ENCODE measurements around the gene ASB18.

Gene ASB18

DNA sequence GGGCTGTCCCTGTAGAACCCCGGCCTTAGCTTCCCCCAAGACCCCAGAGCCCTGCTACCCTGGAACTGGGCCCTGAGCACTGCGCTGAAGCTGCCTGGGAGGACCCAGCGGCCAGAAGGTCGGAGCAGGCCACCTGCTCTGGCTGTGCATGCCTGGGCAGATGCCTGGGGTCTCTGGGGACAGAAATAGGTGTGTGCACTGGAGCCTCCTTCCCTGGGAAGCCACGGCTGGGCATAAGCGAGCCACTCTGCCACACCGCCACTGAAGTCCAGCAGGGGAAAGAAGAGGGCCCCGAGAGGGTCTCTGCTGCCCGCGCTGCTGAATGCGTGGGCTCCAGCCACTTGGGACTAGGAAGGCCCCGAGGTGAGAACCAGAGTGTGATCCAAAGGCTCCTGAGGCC, 102.7 kb downstream of the ASB18 start:
- no peak for DNase-seq

DNA sequence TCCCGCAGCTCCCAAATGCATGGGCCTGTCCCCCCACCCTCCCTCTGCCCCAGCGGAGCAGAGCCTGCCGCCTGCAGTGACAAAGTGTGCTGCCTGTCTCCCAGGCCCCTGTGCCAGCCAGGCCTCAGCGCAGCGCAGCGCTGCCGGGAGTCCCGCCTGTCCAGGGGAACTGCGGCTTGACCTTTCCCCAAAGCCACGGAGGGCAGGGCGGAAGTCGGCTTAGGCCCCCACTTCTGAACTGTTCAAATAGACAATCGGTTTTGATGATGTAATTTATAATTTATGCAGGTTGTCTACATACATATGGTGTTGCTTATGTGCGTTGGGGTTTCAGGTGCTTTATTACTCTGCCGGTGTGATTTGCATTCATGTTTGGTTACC, 103.1 kb downstream of the ASB18 start:
- DNase-seq = no peak

DNA sequence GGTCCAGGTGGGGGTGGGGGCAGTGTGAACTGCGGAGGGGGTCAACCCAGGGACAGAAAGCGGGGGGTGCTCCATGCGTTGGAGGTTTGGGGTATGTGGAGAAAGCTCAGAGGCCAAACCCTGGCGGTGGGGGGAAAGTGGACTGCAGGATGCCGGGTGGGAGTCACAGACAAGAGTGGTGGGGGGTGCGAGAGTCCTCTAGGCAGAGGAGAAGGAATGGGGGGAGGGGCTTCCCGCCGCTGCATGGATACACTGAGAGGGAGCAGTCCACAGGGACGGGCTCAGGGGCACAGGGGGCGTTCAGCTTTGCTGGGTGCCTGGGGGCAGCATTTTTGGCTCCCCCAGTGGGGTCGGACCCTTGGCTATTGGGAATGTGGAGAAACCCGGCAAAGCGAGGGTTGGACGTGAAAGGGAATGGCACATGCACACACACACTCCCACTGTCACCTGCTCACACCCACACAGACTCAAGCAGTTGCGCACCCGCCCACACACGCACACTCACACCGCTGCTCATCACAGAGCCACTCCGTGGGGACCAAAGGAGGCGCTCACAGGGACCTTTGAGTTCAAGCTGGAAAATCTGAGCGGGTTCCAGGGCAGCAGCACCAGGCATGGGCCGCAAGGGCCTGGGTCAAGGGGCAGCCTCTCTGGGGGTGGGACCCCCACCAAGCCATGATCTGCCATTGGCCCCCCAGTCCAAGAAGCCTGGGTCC, 103.7 kb downstream of the ASB18 start:
- DNase-seq = no peak

DNA sequence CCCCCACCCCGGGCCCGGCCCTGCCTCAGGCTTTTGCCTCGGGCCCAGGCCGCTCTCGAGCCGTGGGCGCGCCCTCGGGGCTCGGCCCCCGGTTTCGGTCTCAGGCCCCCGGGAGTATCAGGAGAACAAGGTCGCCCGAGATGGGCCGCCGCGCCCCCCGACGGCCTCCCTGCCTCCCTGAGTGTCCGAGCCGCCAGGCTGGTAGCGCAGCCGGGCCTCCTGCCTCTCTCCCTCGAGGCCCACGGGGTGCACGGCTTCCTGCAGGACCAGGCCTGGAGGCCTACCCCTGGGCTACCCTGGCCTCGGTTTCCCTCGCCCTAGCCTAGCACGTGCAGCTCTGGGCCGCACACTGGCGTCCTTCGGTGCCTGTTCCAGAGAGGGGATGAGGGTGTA, 104.4 kb downstream of the ASB18 start:
- DNase-seq = no peak

DNA sequence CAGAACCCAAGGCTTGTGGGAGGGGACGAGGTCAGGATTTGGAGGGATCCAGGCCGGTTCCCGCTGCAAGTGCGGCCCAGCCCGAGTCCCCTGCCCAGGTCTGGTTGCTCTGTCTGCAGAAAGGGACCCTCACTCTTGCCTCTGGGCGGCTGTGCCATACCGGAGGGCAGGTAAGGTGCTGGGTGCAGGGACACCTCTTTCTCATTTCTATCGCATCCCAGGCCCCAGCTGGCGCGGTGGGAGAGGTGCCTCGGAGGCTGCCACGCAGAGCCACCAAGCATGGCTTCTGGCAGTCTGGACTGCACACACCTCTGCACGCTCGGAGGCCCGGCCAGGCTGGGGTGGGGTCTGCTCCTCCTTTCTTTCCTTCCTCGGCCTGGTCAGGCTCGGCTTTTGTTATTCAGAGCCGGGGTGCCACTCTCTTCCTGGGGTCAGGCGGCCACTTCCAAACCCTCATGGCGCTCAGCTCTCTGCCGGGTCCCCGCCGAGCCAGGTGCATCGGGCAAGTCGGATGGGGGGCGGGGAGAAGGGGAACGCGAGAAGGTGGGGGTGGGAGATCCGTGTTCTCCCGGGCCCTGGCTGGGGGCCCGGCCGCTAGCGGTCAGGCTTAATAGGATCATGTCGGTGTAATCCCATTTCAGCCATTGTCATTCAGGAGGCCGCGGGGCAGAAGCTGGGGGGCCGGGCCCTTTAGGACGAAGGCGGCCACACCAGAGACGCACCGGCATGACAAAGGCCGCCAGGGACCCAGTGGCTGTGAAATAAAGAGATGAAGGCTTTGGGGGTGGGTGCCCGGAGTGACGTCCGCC, 105.0 kb downstream of the ASB18 start:
- no peak for DNase-seq

DNA sequence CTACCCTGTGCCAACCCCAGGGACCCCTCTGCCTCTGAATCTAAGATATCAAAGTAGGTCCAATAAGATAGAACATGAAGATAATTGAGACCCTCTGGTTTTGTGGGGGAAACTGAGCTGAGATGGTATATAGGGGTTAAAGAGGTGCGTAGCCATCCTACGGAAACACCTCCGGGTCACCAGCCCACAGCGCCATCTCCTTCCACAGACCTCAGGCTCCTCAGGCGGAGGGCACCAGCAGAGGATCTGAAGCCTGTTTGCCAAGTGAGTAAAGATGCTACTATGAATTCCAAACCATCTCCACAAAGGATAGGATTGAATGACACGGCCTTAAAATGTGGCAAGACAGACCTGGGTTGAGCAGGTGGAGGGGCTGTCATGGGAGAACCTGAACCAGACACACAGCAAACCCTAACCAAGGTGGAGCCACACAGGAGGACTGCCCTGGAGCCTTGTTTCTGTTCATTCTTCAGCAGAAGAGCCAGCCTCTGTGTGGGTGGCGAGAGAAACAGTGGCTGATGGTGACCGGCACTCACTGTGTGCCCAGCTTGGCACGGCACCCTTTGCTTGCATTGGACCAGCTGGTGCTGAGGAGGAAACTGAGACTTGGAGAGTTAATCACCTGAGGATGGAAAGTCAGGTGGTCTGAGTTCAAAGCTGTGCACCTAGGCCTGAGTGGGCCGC, 106.2 kb downstream of the ASB18 start:
- DNase-seq = no peak

DNA sequence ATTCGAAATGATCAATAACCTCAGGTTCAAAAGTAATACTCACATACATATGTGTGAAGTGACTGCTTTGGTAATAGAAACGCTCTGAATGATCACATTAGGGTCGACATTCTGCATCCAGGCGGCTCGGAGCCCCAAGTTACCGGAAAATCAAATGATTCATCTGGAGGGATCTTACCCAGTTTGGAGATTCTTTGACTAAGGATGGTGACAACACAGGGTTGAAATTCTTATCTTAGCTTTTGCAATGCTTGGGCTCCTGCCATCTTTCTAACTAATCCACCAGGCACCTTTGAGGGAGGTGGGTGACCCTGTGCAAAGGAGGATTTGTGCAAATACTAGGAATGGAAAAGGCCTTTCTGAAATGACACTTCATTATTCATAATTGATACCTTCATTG, 106.8 kb downstream of the ASB18 start:
- DNase-seq = no peak

DNA sequence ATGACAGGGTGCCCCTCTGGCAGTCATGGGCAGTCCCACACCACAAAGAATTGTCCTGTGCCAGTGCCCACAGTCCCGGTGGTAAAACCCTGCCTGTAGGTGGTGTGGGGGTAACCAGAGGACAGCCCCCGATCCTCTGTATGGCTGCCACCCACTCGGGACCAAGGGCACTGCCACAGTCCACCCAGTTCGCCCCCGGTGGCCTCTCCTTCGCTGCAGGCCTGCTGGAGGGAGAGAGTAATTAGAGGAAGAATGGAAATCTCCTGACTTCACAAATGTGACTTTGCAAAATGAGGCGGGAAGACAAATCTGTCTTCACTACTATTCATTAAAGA, 107.4 kb downstream of the ASB18 start:
- DNase-seq = no peak

DNA sequence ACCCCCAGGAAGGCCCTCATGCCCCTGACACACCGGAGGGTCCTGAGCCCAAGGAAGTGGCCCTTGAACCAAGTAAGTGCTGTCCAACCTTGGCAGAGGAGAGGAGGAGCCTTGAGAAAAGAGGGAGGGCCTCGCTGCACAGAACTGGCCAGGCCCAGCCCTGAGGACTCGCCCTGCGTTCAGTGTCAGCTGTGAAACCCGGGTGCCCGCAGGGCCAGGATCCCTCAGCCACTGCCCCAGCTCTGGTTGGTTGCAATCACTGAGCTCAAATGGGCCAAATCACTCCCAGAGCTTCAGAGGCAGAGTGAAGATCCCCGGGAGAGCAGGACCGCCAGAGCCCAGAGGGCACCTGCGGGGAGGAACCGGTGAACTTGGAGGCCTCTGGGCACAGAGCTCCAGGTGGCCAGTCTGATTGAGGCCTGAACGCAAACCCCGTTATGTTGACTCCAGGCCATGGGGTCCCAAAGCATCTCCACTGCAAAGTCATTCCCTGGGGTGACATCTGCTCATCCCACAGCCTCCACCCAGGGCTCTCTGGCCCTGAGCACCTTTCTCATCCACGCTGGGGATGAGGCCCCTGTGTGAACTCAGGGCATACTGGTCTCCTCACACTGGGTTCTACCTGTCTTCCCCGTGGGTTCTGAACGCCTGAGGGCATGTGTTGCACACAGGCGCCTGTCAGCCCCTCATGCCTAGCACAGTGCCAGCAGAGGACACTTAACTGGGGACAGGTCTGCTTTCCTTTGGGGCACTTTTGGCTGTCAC, 107.9 kb downstream of the ASB18 start:
- no peak for DNase-seq

DNA sequence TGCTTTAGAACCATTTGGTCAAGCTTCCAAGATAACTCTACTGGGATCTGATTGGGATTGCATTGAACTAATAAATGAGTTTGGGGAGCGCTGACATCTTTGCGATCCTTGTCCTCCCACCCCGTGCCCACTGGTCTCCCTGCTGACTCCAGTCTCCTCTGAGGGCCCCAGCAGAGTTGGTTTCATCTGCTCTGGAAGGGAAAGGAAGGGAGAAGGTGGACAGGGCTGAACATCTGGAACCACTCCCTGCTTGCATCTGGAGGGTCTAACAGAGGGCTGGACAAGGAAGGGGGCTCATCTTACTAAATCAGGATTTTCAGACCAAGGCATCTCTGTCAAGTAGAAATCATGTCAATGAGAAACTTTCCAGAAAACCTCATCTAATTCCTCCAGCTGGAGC, 108.8 kb downstream of the ASB18 start:
- no peak for DNase-seq

DNA sequence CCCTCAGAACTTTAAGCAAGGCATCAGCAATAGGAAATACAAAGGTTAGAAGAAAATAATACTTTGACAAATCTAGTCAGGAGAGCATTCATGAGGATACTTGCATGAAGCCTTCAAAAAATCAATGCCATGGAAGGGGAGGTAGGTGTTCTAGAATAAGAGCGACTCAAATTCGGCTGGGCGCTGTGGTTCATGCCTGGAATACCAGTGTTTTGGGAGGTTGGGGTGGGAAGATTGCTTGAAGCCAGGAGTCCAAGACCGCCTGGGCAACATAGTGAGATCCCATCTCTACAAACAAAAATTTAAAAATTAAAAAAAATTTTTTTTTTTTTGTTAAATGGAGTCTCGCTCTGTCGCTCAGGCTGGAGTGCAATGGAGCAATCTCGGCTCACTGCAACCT, 117.8 kb downstream of the ASB18 start:
- DNase-seq = no peak

DNA sequence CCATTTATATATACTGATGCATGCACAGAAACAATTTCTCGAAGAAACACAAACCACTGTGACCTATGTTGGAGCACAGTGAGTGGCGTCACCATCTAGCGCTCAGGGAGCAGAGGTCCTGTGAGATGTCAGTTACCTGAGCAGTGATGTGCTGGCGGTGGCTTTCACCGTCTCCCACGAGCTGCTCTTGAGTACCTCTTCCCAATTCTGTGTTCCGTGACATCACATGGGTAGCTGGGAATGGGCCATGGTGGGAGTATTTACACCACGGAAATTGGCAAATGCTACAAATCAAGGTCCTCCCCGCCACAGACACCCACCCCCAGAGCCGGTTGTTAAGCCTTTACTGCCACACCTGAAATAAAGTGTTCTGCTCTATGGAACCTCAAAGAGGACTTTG, 120.4 kb downstream of the ASB18 start:
- no peak for DNase-seq
